Spleen (tissue), 7 donors: ENCODE data around the gene KCNH6.

Experiments
- POLR2A ChIP-seq, 3 donors: fragments of 450-650 bp; IDR thresholded peaks; one replicate each; pipeline ENCODE4 v1.5.1; 2017; ENCODE audit warnings: antibody characterized with exemption in 3 of 3, mild to moderate bottlenecking in 1 of 3
- TF ChIP-seq, protein P1 (sequence below), 11 experiments: fragments of 200-600 bp in 7 of 11; fragments of 450-650 bp in 4 of 11; sonication (generic) in 4 of 11; IDR thresholded peaks in 8 of 11; conservative IDR thresholded peaks in 3 of 11; 1 replicate in 7 of 11; 2 replicates in 4 of 11; pipeline versions ENCODE4 v1.4.0 to v1.8.0; 2016 to 2021; ENCODE audit warnings: antibody characterized with exemption in 11 of 11, inconsistent platforms in 4 of 11, mild to moderate bottlenecking in 1 of 11
- donor health status: DM: no; HTN: no; CAD: no; lungs with moderate emphysema.
- donor health status: DM: no; HTN: no; CAD: no.
- donor health status: DM: no; HTN: no; CAD: no.

DNA sequence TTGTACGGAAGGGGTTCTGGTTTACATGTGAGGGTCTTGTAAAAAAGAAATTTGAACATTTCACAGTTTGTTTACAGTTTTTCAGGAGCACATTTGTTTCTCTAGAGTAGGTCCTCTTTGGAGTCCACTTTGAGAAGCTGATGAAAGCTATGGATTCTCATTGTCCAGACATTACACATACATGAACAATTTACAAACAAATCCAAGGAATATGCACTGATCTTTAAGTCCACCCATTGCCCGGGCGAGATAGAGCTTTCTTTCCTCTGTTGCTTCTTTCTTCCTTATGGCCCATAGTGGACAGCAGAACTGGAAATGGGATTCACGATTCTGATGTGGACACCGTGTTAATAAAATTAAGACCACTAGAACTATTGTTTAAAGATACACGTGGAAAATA, 29.1 kb downstream of the KCNH6 start:
- TF ChIP-seq, protein P1, sequence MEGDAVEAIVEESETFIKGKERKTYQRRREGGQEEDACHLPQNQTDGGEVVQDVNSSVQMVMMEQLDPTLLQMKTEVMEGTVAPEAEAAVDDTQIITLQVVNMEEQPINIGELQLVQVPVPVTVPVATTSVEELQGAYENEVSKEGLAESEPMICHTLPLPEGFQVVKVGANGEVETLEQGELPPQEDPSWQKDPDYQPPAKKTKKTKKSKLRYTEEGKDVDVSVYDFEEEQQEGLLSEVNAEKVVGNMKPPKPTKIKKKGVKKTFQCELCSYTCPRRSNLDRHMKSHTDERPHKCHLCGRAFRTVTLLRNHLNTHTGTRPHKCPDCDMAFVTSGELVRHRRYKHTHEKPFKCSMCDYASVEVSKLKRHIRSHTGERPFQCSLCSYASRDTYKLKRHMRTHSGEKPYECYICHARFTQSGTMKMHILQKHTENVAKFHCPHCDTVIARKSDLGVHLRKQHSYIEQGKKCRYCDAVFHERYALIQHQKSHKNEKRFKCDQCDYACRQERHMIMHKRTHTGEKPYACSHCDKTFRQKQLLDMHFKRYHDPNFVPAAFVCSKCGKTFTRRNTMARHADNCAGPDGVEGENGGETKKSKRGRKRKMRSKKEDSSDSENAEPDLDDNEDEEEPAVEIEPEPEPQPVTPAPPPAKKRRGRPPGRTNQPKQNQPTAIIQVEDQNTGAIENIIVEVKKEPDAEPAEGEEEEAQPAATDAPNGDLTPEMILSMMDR (IDR thresholded peaks at IDR 0.05 in 8 of 11, conservative IDR thresholded peaks at IDR 0.05 in 3 of 11), result no peak
- no peak for TF ChIP-seq POLR2A (IDR thresholded peaks at IDR 0.05)
